HepG2 (cell line): ENCODE measurements around the gene METTL27. TPM values are rescaled to one million over a fixed set of nuclear protein-coding genes. Genes with fewer than 3 reads are reported as not detected.

Source experiments
- ARHGAP35 ChIP-seq: sonication (generic); formaldehyde crosslinking; IDR thresholded peaks from 2 replicates; pipeline ENCODE4 v1.9.0; 2022; ENCODE audit warnings: mild to moderate bottlenecking, inconsistent platforms, moderate library complexity, missing genetic modification reagents, borderline replicate concordance
- BRCA1 ChIP-seq: sonication (generic); formaldehyde crosslinking; IDR thresholded peaks from 2 replicates; pipeline ENCODE4 v1.4.0; 2020; ENCODE audit warnings: missing genetic modification reagents
- FOSL2 ChIP-seq: sonication (generic); formaldehyde crosslinking; IDR thresholded peaks from 2 replicates; pipeline ENCODE4 v1.4.0; 2020; ENCODE audit warnings: missing genetic modification reagents
- FOXA1 ChIP-seq, 2 experiments: fragments of 450-650 bp in 1 of 2; sonication (generic) in 1 of 2; formaldehyde crosslinking in 1 of 2; IDR thresholded peaks; 2 replicates each; pipeline versions ENCODE4 v1.4.0 to v1.6.1; 2016 to 2020; ENCODE audit warnings: missing genetic modification reagents in 1 of 2
- HMGXB3 ChIP-seq: sonication (generic); formaldehyde crosslinking; IDR thresholded peaks from 2 replicates; pipeline ENCODE4 v1.4.0; 2020; ENCODE audit warnings: missing genetic modification reagents, borderline replicate concordance
- KLF6 ChIP-seq: IDR thresholded peaks from 2 replicates; pipeline ENCODE4 v1.8.0; 2016; ENCODE audit warnings: missing biosample characterization, missing genetic modification reagents
- NPAS2 ChIP-seq: sonication (generic); formaldehyde crosslinking; IDR thresholded peaks from 2 replicates; pipeline ENCODE4 v1.8.0; 2022; ENCODE audit warnings: mild to moderate bottlenecking, missing genetic modification reagents, borderline replicate concordance
- PATZ1 ChIP-seq: sonication (generic); formaldehyde crosslinking; IDR thresholded peaks from 2 replicates; pipeline ENCODE4 v1.4.0; 2020; ENCODE audit warnings: missing genetic modification reagents
- STAT6 ChIP-seq: sonication (generic); formaldehyde crosslinking; IDR thresholded peaks from 2 replicates; pipeline ENCODE4 v1.4.0; 2020; ENCODE audit warnings: missing genetic modification reagents, mild to moderate bottlenecking, borderline replicate concordance
- ZNF276 ChIP-seq: sonication (generic); formaldehyde crosslinking; IDR thresholded peaks from 2 replicates; pipeline ENCODE4 v1.4.0; 2020; ENCODE audit warnings: mild to moderate bottlenecking, low read depth, missing genetic modification reagents
- ZNF282 ChIP-seq: fragments of 450-650 bp; IDR thresholded peaks from 2 replicates; pipeline ENCODE4 v1.6.1; 2018; ENCODE audit not compliant: partially characterized antibody
- ZNF496 ChIP-seq: sonication (generic); formaldehyde crosslinking; IDR thresholded peaks from 2 replicates; pipeline ENCODE4 v1.8.1; 2023; ENCODE audit warnings: mild to moderate bottlenecking, moderate library complexity, missing genetic modification reagents; ENCODE audit not compliant: insufficient replicate concordance
- ZNF660 ChIP-seq: sonication (generic); formaldehyde crosslinking; IDR thresholded peaks from 2 replicates; pipeline ENCODE4 v1.5.1; 2020; ENCODE audit warnings: mild to moderate bottlenecking, low read depth, missing genetic modification reagents, borderline replicate concordance
- polyA plus RNA-seq, 8 experiments: library from polyadenylated mRNA; depleted of rRNA in 3 of 8; stranded (reverse) in 7 of 8; unstranded in 1 of 8; fragments of >200 nt; fragmentation: Illumina TruSeq in 4 of 8; extraction: Trizol in 4 of 8; gene quantifications; 2 replicates each; pipeline versions ENCODE4 v1.2.1 to v1.2.3, GENCODE V29; 2011 to 2016; ENCODE audit warnings: low read depth in 4 of 8, missing spikeins in 1 of 8, mixed read lengths in 1 of 8; ENCODE audit not compliant: insufficient read depth in 1 of 8
- total RNA-seq, 5 experiments: library from RNA; depleted of rRNA; stranded (reverse); fragments of >200 nt; fragmentation: Illumina TruSeq; extraction: Trizol; gene quantifications; 2 replicates each; pipeline ENCODE4 v1.2.3, GENCODE V29; 2016; ENCODE audit warnings: low read depth in 1 of 5
- TF ChIP-seq, protein P1 (sequence below): sonication (generic); formaldehyde crosslinking; IDR thresholded peaks from 2 replicates; pipeline ENCODE4 v1.9.0; 2021; ENCODE audit warnings: missing genetic modification reagents, mild to moderate bottlenecking, borderline replicate concordance
- TF ChIP-seq, protein P2 (sequence below): sonication (generic); formaldehyde crosslinking; IDR thresholded peaks from 2 replicates; pipeline ENCODE4 v1.8.1; 2023; ENCODE audit warnings: mild to moderate bottlenecking, missing genetic modification reagents, borderline replicate concordance

The METTL27 gene
- total and polyA plus RNA-seq, 2 of the 13 experiments (the other 11 are each of a cell fraction or from before 2014, with no cell fraction given), result 2.0 to 3.0 TPM

DNA sequence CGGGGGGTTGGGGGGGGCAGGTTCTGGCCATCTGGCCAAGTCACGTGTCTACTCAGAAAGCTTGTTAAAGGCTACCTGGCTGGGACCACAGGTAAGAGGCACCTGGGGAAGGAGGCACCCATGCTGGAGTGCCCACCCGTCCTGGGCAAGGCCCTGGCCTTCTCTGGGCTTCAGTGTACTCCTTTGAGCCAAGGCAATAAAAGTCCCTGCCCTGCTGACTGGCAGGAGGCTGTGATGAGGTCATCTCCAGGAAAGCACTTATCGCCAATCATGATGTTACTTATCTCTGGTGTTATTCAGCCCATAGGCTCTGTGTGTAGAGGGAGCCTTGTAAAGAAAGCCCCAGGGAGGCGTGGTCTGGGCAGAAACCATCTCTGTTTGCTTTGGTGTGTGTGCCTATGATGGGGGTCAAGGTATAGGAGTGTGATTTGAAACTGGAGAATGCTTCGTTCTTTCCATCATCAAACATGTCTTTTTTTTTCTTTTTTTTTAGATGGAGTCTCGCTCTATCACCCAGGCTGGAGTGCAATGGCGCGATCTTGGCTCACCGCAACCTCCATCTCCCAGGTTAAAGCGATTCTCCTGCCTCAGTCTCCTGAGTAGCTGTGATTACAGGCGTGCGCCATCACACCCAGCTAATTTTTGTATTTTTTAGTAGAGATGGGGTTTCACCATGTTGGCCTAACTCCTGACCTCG, 14.1 kb downstream of the METTL27 start (continued):
- TF ChIP-seq PATZ1 (CRISPR knock-in tag) (peak; percentile 49; the same call in 1 of the 2 replicates), FOXA1 (IDR thresholded peaks at IDR 0.05) (no peak), FOXA1 (CRISPR knock-in tag; IDR thresholded peaks at IDR 0.05) (peak; percentile 44; the same call in 1 of the 2 replicates), FOSL2 (CRISPR knock-in tag) (peak; percentile 50), HMGXB3 (CRISPR knock-in tag) (peak; percentile 67; the same call in 1 of the 2 replicates), KLF6 (CRISPR knock-in tag) (no peak), ZNF496 (CRISPR knock-in tag) (no peak), NPAS2 (no peak), ZNF282 (no peak), ZNF660 (CRISPR knock-in tag) (no peak), STAT6 (CRISPR knock-in tag) (no peak), BRCA1 (CRISPR knock-in tag) (no peak), ARHGAP35 (CRISPR knock-in tag) (no peak), ZNF276 (CRISPR knock-in tag) (no peak)
- TF ChIP-seq, protein P1, sequence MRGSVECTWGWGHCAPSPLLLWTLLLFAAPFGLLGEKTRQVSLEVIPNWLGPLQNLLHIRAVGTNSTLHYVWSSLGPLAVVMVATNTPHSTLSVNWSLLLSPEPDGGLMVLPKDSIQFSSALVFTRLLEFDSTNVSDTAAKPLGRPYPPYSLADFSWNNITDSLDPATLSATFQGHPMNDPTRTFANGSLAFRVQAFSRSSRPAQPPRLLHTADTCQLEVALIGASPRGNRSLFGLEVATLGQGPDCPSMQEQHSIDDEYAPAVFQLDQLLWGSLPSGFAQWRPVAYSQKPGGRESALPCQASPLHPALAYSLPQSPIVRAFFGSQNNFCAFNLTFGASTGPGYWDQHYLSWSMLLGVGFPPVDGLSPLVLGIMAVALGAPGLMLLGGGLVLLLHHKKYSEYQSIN (CRISPR knock-in tag), result no peak
- TF ChIP-seq, protein P2, sequence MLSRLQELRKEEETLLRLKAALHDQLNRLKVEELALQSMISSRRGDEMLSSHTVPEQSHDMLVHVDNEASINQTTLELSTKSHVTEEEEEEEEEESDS (CRISPR knock-in tag), result no peak
